Uterus (tissue), 4 donors: ENCODE results near the gene RSRP1. TPM values are rescaled to one million over a fixed set of nuclear protein-coding genes. Genes with fewer than 3 reads are reported as not detected.
A peak's percentile ranks its signal among the peaks of the same experiment; 100 is the strongest.
"Not testable (repeated sequence)": the region's sequence is repeated elsewhere in the genome, so short reads cannot be mapped to it uniquely, and the experiment has no call there.

Source experiments
- DNase-seq, 2 donors: peaks; one replicate each; pipeline ENCODE4 v3.0.0-alpha.2; 2019 to 2020
- H3K27ac ChIP-seq, 2 donors: fragments of 200-600 bp; sonication (generic); 1 replicate in 1 of 2; 2 replicates in 1 of 2; pipeline ENCODE4 v1.5.1; 2016 to 2018
- H3K27me3 ChIP-seq, 2 donors: fragments of 200-600 bp; sonication (generic); one replicate each; pipeline ENCODE4 v1.5.1; 2018 to 2019; ENCODE audit warnings: control low read depth in 1 of 2
- H3K36me3 ChIP-seq, 2 donors: fragments of 200-600 bp; sonication (generic); one replicate each; pipeline ENCODE4 v1.5.1; 2019; ENCODE audit warnings: control low read depth in 1 of 2
- H3K4me1 ChIP-seq, 2 donors: fragments of 200-600 bp; sonication (generic); one replicate each; pipeline ENCODE4 v1.5.1; 2018 to 2019; ENCODE audit warnings: control low read depth in 1 of 2
- H3K4me3 ChIP-seq, 2 donors: fragments of 200-600 bp; sonication (generic); 1 replicate in 1 of 2; 2 replicates in 1 of 2; pipeline ENCODE4 v1.5.1; 2018 to 2019; ENCODE audit warnings: mild to moderate bottlenecking in 1 of 2
- H3K9me3 ChIP-seq, 2 donors: fragments of 200-600 bp; sonication (generic); one replicate each; pipeline ENCODE4 v1.5.1; 2019; ENCODE audit warnings: control low read depth in 1 of 2
- CTCF ChIP-seq, 4 experiments: fragments of 200-600 bp in 2 of 4; fragments of 450-650 bp in 2 of 4; sonication (generic) in 2 of 4; IDR thresholded peaks; one replicate each; pipeline ENCODE4 v1.5.1; 2016 to 2019; ENCODE audit warnings: antibody characterized with exemption in 4 of 4, mild to moderate bottlenecking in 2 of 4, moderate library complexity in 1 of 4
- POLR2A ChIP-seq, 2 donors: fragments of 450-650 bp; IDR thresholded peaks; one replicate each; pipeline ENCODE4 v1.6.1; 2016; ENCODE audit warnings: antibody characterized with exemption in 2 of 2, mild to moderate bottlenecking in 1 of 2, moderate library complexity in 1 of 2
- intact Hi-C: fragments of 100-400 bp; cut with DNase I; formaldehyde crosslinking; loops from one replicate; pipeline ENCODE4 v1.15.1; 2023; ENCODE audit warnings: low total_unique reads
- total RNA-seq, 4 donors: library from RNA; depleted of rRNA in 3 of 4; stranded (reverse); fragments of >200 nt in 3 of 4; gene quantifications; one replicate each; pipeline versions ENCODE4 v1.1.0 to v1.2.4, GENCODE V29; 2014 to 2023
- donor health status: DM: yes; HTN: yes; CAD: no.

RSRP1 gene, protein sequence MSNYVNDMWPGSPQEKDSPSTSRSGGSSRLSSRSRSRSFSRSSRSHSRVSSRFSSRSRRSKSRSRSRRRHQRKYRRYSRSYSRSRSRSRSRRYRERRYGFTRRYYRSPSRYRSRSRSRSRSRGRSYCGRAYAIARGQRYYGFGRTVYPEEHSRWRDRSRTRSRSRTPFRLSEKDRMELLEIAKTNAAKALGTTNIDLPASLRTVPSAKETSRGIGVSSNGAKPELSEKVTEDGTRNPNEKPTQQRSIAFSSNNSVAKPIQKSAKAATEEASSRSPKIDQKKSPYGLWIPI
- 100 to 1,000 TPM; 103 to 232 (median 141) TPM for total RNA-seq

DNA sequence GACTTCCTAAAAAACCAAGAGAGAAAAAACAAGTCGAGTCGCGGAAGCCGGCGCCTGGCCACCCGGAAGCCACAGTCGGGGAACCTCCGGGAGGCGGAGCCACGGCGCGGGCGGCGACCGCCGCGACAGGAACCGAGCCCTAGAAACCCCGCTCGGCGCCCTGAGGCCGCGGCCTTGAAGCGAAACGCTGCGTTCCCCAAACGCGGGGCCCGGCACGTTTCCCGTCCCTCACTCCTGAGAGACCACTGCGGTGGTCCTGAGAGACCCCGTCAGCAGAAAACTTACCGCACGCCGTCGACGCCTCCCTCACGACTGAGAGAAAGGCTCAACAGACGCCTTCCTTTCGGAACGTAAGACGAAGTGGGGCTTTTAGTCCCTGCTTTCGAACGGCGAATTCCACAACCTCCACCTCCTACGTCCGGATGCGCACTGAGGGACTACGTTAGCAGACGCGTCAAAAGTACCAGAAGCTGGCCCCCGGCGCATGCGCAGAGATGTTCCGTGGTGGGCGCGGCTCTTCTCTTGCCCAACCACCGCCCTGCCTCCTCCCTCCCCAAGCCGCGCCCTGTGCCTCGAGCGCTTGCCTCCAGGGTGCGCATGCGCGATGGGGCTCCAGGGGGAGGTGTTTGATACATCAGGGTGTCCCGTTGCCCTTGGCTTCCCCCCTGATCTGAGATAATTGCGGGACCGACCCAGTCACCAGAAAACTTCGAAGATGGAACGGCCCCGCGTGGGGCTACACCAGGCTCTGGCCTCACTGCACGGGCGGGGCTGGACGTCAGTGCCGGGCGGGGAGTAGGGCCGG, at the start of gene RSRP1:
RSRP1 (minus strand) TSS at position 431 of the 805 bp plus-strand sequence. CDS start 491 bp downstream, outside the sequence.
- no peaks in the 10 kb centered on the region for H3K9me3 ChIP-seq
- peak within 1 kb of the TSS; percentile 99 for H3K27ac ChIP-seq
- TF ChIP-seq POLR2A (IDR thresholded peaks at IDR 0.05) = peak; percentile 96 to 99
- TF ChIP-seq CTCF (IDR thresholded peaks at IDR 0.05) = peak in 3 of 4 experiments; percentile 8 to 34 (median 10)
- H3K36me3 ChIP-seq = no peaks in the 10 kb centered on the region
- peak within 1 kb of the TSS; percentile 96 for H3K4me3 ChIP-seq
- H3K27me3 ChIP-seq = no peaks in the 10 kb centered on the region
- DNase-seq = peak; percentile 99
- H3K4me1 ChIP-seq = peaks cover 13 to 15% of the 10 kb centered on the region in 2 donors
- intact Hi-C loops = no loop called here

DNA sequence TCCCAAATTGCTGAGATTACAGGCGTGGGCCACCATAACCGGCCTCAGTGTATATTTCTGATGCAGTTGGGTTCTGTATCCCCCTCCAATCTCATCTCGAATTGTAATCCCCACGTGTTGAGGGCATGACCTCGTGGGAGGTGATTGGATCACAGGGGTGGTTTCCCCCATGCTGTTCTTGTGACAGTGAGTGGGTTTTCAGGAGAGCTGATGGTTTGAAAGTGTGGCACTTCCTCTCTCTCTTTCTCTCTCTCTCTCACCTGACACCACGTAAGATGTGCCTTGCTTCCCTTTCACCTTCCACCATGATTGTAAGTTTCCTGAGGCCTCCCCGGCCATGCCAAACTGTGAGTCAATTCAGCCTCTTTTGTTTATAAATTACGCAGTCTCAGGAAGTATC, 49.2 kb upstream of the RSRP1 start:
- H3K27me3 ChIP-seq, intact Hi-C loops, H3K36me3 ChIP-seq, H3K9me3 ChIP-seq, DNase-seq, H3K4me1 ChIP-seq, H3K4me3 ChIP-seq, H3K27ac ChIP-seq: not testable (repeated sequence)

GRCh38 chr1:25294889-25295826, 47.9 kb upstream of the RSRP1 start:
- DNase-seq, intact Hi-C loops, H3K27ac ChIP-seq, H3K4me3 ChIP-seq, H3K4me1 ChIP-seq, H3K9me3 ChIP-seq, H3K27me3 ChIP-seq, H3K36me3 ChIP-seq: not testable (repeated sequence)

DNA sequence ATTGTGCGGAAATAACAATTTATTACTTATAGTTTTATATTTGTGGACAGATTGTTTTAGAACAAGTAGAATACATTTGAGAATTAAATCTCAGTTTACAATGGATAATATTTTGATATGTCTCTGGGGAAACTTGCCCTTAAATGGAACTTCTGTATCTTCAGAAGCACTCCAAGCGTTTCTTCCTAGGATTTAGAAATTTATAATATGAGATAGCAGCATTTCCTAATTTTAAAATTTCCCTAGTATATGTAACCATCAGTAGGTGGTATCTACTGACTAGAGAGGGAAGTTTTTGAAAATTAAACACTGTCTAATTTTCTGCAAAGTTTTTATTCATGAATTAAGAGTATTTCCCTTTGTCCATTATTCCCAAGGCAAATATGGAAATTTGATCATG, 46.2 kb upstream of the RSRP1 start:
- H3K4me1 ChIP-seq, intact Hi-C loops, H3K27ac ChIP-seq, H3K9me3 ChIP-seq, H3K27me3 ChIP-seq, H3K4me3 ChIP-seq, H3K36me3 ChIP-seq, DNase-seq: not testable (repeated sequence)

DNA sequence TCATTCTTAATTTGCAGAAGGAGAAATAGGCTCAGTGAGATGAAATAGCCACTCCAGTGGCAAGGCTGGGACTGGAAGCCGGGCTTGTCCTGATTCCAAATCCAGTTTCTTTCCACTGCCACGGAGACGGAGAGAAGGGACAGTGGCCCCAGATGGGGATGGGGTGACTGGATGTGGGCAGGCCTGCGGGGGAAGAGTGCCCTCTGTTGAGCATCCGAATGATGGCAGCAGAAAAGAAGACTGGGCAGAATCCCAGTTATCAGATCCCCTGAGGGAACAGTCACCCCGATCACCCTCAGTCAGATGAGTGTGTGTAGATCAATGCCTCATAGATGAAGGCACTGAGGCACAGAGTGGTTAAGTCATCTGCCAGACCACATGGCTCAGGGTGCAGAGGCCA, 42.8 kb upstream of the RSRP1 start:
- intact Hi-C loops = not testable (repeated sequence)

DNA sequence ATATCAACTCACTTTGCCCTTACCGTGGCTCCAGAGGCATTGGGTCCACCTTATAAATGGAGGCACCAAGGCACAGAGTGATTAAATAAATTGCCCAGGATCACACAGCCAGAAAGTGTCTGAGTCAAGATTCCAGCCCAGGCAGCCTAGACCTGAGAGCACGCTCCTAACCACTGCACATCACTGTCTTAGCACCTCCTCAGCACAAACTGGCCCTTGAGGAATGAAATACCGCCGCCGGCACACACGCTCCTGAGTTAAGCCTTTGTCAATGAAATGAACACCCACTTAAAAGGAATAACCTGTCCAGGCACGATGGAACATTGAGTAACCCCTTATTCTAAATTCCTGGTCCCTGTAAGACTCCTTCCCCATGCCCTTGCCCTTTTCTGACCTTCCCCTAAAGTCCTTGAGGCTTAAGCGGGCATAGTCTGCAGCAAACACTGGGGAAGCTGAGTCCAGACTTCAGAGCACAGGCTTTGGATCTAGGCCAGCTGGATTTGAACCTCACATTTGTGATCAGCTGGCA, 41.4 kb upstream of the RSRP1 start:
- H3K4me3 ChIP-seq, intact Hi-C loops, H3K4me1 ChIP-seq, H3K9me3 ChIP-seq, DNase-seq, H3K27me3 ChIP-seq, H3K27ac ChIP-seq, H3K36me3 ChIP-seq: not testable (repeated sequence)

More for the DNA sequence above, 42.8 kb upstream of the RSRP1 start:
- H3K27ac ChIP-seq, H3K4me1 ChIP-seq, H3K27me3 ChIP-seq, H3K9me3 ChIP-seq, H3K4me3 ChIP-seq, DNase-seq, H3K36me3 ChIP-seq: not testable (repeated sequence)

DNA sequence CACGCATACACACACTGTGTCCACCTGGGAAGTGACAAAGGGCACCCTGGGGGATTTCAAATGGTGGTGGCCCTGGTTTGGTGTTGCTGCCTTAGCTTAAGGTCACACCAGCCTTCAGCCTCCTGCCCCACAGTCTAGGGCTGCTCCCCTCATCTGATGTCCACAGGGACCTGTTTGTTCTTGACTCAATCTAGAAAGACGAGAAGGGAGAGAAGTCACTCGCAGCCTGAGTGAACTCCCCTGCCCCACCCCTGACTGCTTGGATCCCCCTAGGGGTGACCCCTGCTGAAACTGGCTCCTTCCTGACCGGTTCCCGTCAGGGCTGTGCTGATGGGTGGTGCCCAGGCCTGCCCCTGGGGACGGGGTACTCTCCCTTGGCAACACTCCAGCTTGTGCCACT, 39.9 kb upstream of the RSRP1 start:
- H3K27ac ChIP-seq, H3K4me3 ChIP-seq, H3K36me3 ChIP-seq, H3K27me3 ChIP-seq, H3K9me3 ChIP-seq, intact Hi-C loops, DNase-seq, H3K4me1 ChIP-seq: not testable (repeated sequence)

DNA sequence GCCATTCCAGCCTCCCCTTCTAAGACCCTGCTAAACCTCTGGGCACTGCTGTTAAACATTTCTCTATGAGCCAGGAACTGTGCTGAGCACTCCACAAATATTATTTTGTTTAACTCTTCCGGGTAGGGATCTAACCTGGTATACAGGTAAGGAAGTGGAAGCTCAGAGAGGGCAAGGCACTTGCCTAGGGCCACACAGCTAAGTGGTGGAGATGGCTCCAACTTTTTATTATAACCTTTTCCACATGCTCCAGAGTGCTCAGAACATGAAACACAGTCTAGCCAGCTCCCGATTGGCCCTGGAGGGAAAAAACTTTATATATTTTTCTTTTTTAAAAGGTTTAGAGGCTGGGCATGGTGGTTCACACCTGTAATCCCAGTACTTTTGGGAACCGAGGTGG, 38.6 kb upstream of the RSRP1 start:
- H3K27me3 ChIP-seq, H3K36me3 ChIP-seq, H3K27ac ChIP-seq, H3K4me3 ChIP-seq, H3K4me1 ChIP-seq, H3K9me3 ChIP-seq, intact Hi-C loops, DNase-seq: not testable (repeated sequence)

- H3K36me3 ChIP-seq, H3K27me3 ChIP-seq, H3K4me1 ChIP-seq, H3K4me3 ChIP-seq, H3K9me3 ChIP-seq, intact Hi-C loops, DNase-seq, H3K27ac ChIP-seq: not testable (repeated sequence)
Measured at GRCh38 chr1:25279693-25280111, 32.4 kb upstream of the RSRP1 start.

DNA sequence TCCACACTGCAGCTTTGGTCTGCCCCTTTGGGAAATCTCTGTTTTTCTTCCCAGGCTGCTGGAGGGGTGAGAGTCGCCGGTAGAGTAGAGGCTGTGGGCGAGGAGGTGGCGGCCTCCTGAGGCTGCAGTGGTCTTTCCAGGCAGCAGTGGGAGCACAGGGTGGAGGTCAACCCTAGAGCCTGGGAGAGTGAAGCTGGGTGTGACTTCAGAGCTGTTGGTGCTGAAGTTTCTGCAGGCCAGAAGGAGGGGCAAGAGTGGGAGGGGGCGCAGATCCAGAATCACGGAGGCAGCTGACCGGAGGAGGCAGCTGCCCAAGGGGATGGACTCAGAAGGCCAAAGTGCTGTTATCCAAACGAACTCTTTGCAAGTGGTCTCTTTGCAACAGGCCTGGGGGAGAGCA, 31.5 kb upstream of the RSRP1 start:
- H3K36me3 ChIP-seq, H3K9me3 ChIP-seq, H3K4me3 ChIP-seq, H3K27ac ChIP-seq, H3K4me1 ChIP-seq, H3K27me3 ChIP-seq, DNase-seq, intact Hi-C loops: not testable (repeated sequence)

- intact Hi-C loops, H3K4me3 ChIP-seq, H3K36me3 ChIP-seq, H3K9me3 ChIP-seq, DNase-seq, H3K27ac ChIP-seq, H3K27me3 ChIP-seq, H3K4me1 ChIP-seq: not testable (repeated sequence)
Measured at GRCh38 chr1:25278358-25278757, 31.1 kb upstream of the RSRP1 start.
